Activated T-cell treated with anti-CD3 and anti-CD28 coated beads, Interleukin-2, amount 50 U/mL, for 4 hours (primary cell): Measurements from ENCODE around the gene RUVBL1. TPM values are rescaled to one million over a fixed set of nuclear protein-coding genes. Genes with fewer than 3 reads are reported as not detected.

Experiments used
- ATAC-seq, 2 donors: fragments of 200-7000 bp; cut with Tn5 transposase; one replicate each; pipeline ENCODE4 v1.10.0; 2021
- DNase-seq: peaks from one replicate; pipeline ENCODE4 v3.0.0-alpha.2; 2020
- H3K27me3 Mint-ChIP-seq: one replicate; pipeline ENCODE4 v1.8.0; 2021; ENCODE audit warnings: low read depth, mixed read lengths
- H3K36me3 Mint-ChIP-seq: one replicate; pipeline ENCODE4 v1.8.0; 2022; ENCODE audit warnings: mixed read lengths; ENCODE audit not compliant: insufficient read depth
- H3K4me1 Mint-ChIP-seq: one replicate; pipeline ENCODE4 v1.8.0; 2021; ENCODE audit warnings: low read depth, mixed read lengths
- H3K4me3 Mint-ChIP-seq: one replicate; pipeline ENCODE4 v1.8.0; 2021; ENCODE audit warnings: mild to moderate bottlenecking, moderate library complexity, mixed read lengths
- H3K9me3 Mint-ChIP-seq: one replicate; pipeline ENCODE4 v1.8.0; 2021; ENCODE audit warnings: mixed read lengths
- total RNA-seq, 3 donors: library from RNA; stranded (reverse); gene quantifications; one replicate each; pipeline ENCODE4 v1.2.1, GENCODE V29; 2021

RUVBL1 gene
- total RNA-seq, 3 donors from 2014 or later = 158 to 177 (median 161) TPM

GRCh38 chr3:128062033-128062745 lies 61.4 kb downstream of the RUVBL1 start:
- Mint-ChIP-seq H3K9me3 (no peaks in the 10 kb centered on the region), H3K27me3 (no peaks in the 10 kb centered on the region), H3K4me1 (peaks cover 6% of the 10 kb centered on the region), H3K4me3 (no peak overlapping the region), H3K36me3 (peaks cover 52% of the 10 kb centered on the region)
- ATAC-seq (no peak), DNase-seq (no peak)

- ATAC-seq (no peak), DNase-seq (no peak)
- Mint-ChIP-seq H3K36me3 (peaks cover 49% of the 10 kb centered on the region), H3K4me3 (no peak overlapping the region), H3K4me1 (peaks cover 7% of the 10 kb centered on the region), H3K27me3 (no peaks in the 10 kb centered on the region), H3K9me3 (no peaks in the 10 kb centered on the region)
Observed at GRCh38 chr3:128060473-128061381, 62.9 kb downstream of the RUVBL1 start.

- H3K4me1 Mint-ChIP-seq = peaks cover 39% of the 10 kb centered on the region
- H3K27me3 Mint-ChIP-seq = no peaks in the 10 kb centered on the region
- peaks cover 47% of the 10 kb centered on the region for H3K36me3 Mint-ChIP-seq
- ATAC-seq (no peak), DNase-seq (no peak)
- no peaks in the 10 kb centered on the region for H3K9me3 Mint-ChIP-seq
- H3K4me3 Mint-ChIP-seq = no peak overlapping the region
Observed at GRCh38 chr3:128056258-128056657, 67.4 kb downstream of the RUVBL1 start.

- DNase-seq (no peak), ATAC-seq (no peak)
- H3K4me1 Mint-ChIP-seq = peaks cover 42% of the 10 kb centered on the region
- peaks cover 31% of the 10 kb centered on the region for H3K36me3 Mint-ChIP-seq
- H3K27me3 Mint-ChIP-seq = no peaks in the 10 kb centered on the region
- H3K4me3 Mint-ChIP-seq = peak overlapping the region; percentile 98
- H3K9me3 Mint-ChIP-seq = no peaks in the 10 kb centered on the region
Observed at GRCh38 chr3:128054367-128054766, 69.2 kb downstream of the RUVBL1 start.

GRCh38 chr3:128053614-128054013 lies 70.0 kb downstream of the RUVBL1 start:
- Mint-ChIP-seq H3K27me3 (no peaks in the 10 kb centered on the region), H3K9me3 (no peaks in the 10 kb centered on the region), H3K4me3 (peak overlapping the region; percentile 98), H3K36me3 (peaks cover 31% of the 10 kb centered on the region), H3K4me1 (peaks cover 42% of the 10 kb centered on the region)
- ATAC-seq (no peak), DNase-seq (no peak)

- H3K27me3 Mint-ChIP-seq = no peaks in the 10 kb centered on the region
- peaks cover 42% of the 10 kb centered on the region for H3K4me1 Mint-ChIP-seq
- ATAC-seq (peak in 1 of 2 donors; percentile 8), DNase-seq (no peak)
- H3K36me3 Mint-ChIP-seq = peaks cover 31% of the 10 kb centered on the region
- H3K4me3 Mint-ChIP-seq = peak overlapping the region; percentile 98
- H3K9me3 Mint-ChIP-seq = no peaks in the 10 kb centered on the region
Observed at GRCh38 chr3:128052595-128053351, 70.8 kb downstream of the RUVBL1 start.

- Mint-ChIP-seq H3K4me1 (peaks cover 41% of the 10 kb centered on the region), H3K4me3 (peak within 1 kb of the TSS; percentile 98), H3K36me3 (peaks cover 28% of the 10 kb centered on the region), H3K9me3 (no peaks in the 10 kb centered on the region), H3K27me3 (peaks cover 1% of the 10 kb centered on the region)
- DNase-seq (peak; percentile 92), ATAC-seq (peak; percentile 94 to 96)
Observed at GRCh38 chr3:128051837-128052594, 71.6 kb downstream of the RUVBL1 start, which contains the start of gene SEC61A1. SEC61A1 (plus strand) TSS chr3:128052437; CDS start chr3:128052553, 116 bp downstream.

- ATAC-seq = no peak
Observed at GRCh38 chr3:128051459-128051836, 72.2 kb downstream of the RUVBL1 start.

GRCh38 chr3:128050597-128050996 lies 73.0 kb downstream of the RUVBL1 start:
- Mint-ChIP-seq H3K4me3 (no peak overlapping the region), H3K27me3 (peaks cover 8% of the 10 kb centered on the region), H3K4me1 (peaks cover 36% of the 10 kb centered on the region), H3K9me3 (no peaks in the 10 kb centered on the region), H3K36me3 (peaks cover 25% of the 10 kb centered on the region)
- DNase-seq (no peak), ATAC-seq (no peak)

More at GRCh38 chr3:128051459-128051836, 72.2 kb downstream of the RUVBL1 start:
- no peak for DNase-seq
- Mint-ChIP-seq H3K4me3 (peak overlapping the region; percentile 98), H3K36me3 (peaks cover 27% of the 10 kb centered on the region), H3K27me3 (peaks cover 6% of the 10 kb centered on the region), H3K4me1 (peaks cover 39% of the 10 kb centered on the region), H3K9me3 (no peaks in the 10 kb centered on the region)

- ATAC-seq = no peak
Observed at GRCh38 chr3:128041344-128041743, 82.3 kb downstream of the RUVBL1 start.

GRCh38 chr3:128040660-128041059 lies 83.0 kb downstream of the RUVBL1 start:
- DNase-seq = no peak
- no peaks in the 10 kb centered on the region for H3K9me3 Mint-ChIP-seq
- no peak for ATAC-seq
- peaks cover 6% of the 10 kb centered on the region for H3K27me3 Mint-ChIP-seq
- H3K36me3 Mint-ChIP-seq = no peaks in the 10 kb centered on the region
- no peak overlapping the region for H3K4me3 Mint-ChIP-seq
- H3K4me1 Mint-ChIP-seq = no peaks in the 10 kb centered on the region

More at GRCh38 chr3:128041344-128041743, 82.3 kb downstream of the RUVBL1 start:
- Mint-ChIP-seq H3K4me1 (no peaks in the 10 kb centered on the region), H3K36me3 (no peaks in the 10 kb centered on the region), H3K27me3 (peaks cover 8% of the 10 kb centered on the region), H3K4me3 (no peak overlapping the region), H3K9me3 (no peaks in the 10 kb centered on the region)
- no peak for DNase-seq

GRCh38 chr3:128040041-128040440 lies 83.6 kb downstream of the RUVBL1 start:
- DNase-seq (no peak), ATAC-seq (no peak)
- Mint-ChIP-seq H3K27me3 (peaks cover 8% of the 10 kb centered on the region), H3K9me3 (no peaks in the 10 kb centered on the region), H3K4me1 (no peaks in the 10 kb centered on the region), H3K36me3 (no peaks in the 10 kb centered on the region), H3K4me3 (no peak overlapping the region)

- Mint-ChIP-seq H3K4me3 (no peak overlapping the region), H3K27me3 (peaks cover 8% of the 10 kb centered on the region), H3K36me3 (no peaks in the 10 kb centered on the region)
Observed at GRCh38 chr3:128036119-128036518, 87.5 kb downstream of the RUVBL1 start.

More at GRCh38 chr3:128036119-128036518, 87.5 kb downstream of the RUVBL1 start:
- Mint-ChIP-seq H3K4me1 (no peaks in the 10 kb centered on the region), H3K9me3 (no peaks in the 10 kb centered on the region)
- ATAC-seq = no peak
- DNase-seq = no peak
